Activated naive CD8-positive, alpha-beta T cell treated with anti-CD3 and anti-CD28 coated beads for 36 hours (primary cell): ENCODE results near the gene PPY. TPM values are rescaled to one million over a fixed set of nuclear protein-coding genes. Genes with fewer than 3 reads are reported as not detected.
"Not testable (repeated sequence)": the region's sequence is repeated elsewhere in the genome, so short reads cannot be mapped to it uniquely, and the experiment has no call there.

Source experiments
- DNase-seq: peaks from one replicate; pipeline ENCODE4 v3.0.0; 2021
- H3K27ac Mint-ChIP-seq: one replicate; pipeline ENCODE4 v1.8.0; 2022; ENCODE audit warnings: mild to moderate bottlenecking, moderate library complexity, mixed read lengths
- H3K27me3 Mint-ChIP-seq: one replicate; pipeline ENCODE4 v1.8.0; 2022; ENCODE audit warnings: mild to moderate bottlenecking, mixed read lengths
- H3K36me3 Mint-ChIP-seq: one replicate; pipeline ENCODE4 v1.8.0; 2021; ENCODE audit warnings: mild to moderate bottlenecking, mixed read lengths
- H3K4me1 Mint-ChIP-seq: one replicate; pipeline ENCODE4 v1.8.0; 2021; ENCODE audit warnings: mixed read lengths
- H3K4me3 Mint-ChIP-seq: one replicate; pipeline ENCODE4 v1.8.0; 2022; ENCODE audit warnings: mild to moderate bottlenecking, moderate library complexity, mixed read lengths
- H3K9me3 Mint-ChIP-seq: one replicate; pipeline ENCODE4 v1.8.0; 2022; ENCODE audit warnings: mixed read lengths
- total RNA-seq, 2 experiments: library from RNA; stranded (reverse); gene quantifications; one replicate each; pipeline ENCODE4 v1.2.3, GENCODE V29; 2021

PPY gene
- total RNA-seq, 2 experiments from 2014 or later = not detected

- H3K27me3 Mint-ChIP-seq = peaks cover 13% of the 10 kb centered on the region
- peak overlapping the region; percentile 80 for H3K4me3 Mint-ChIP-seq
- H3K27ac Mint-ChIP-seq = no peak overlapping the region
- H3K4me1 Mint-ChIP-seq = peaks cover 7% of the 10 kb centered on the region
- H3K9me3 Mint-ChIP-seq = no peaks in the 10 kb centered on the region
- H3K36me3 Mint-ChIP-seq = no peaks in the 10 kb centered on the region
- DNase-seq = peak; percentile 53
Measured at GRCh38 chr17:43907998-43908721, 34.1 kb downstream of the PPY start.

- Mint-ChIP-seq H3K4me1 (peaks cover 7% of the 10 kb centered on the region), H3K27me3 (peaks cover 13% of the 10 kb centered on the region), H3K9me3 (no peaks in the 10 kb centered on the region), H3K36me3 (no peaks in the 10 kb centered on the region), H3K4me3 (peak within 1 kb of the TSS; percentile 80), H3K27ac (peak within 1 kb of the TSS; percentile 63)
- peak; percentile 74 for DNase-seq
Measured at GRCh38 chr17:43907425-43907981, 34.8 kb downstream of the PPY start, which contains the start of gene MPP2. MPP2 (minus strand) TSS chr17:43907536; CDS start chr17:43904460, 3,076 bp downstream.

GRCh38 chr17:43906951-43907424 lies 35.3 kb downstream of the PPY start:
- Mint-ChIP-seq H3K27me3 (peaks cover 13% of the 10 kb centered on the region), H3K27ac (peak overlapping the region; percentile 63), H3K4me1 (peaks cover 7% of the 10 kb centered on the region), H3K36me3 (no peaks in the 10 kb centered on the region), H3K4me3 (peak overlapping the region; percentile 80), H3K9me3 (no peaks in the 10 kb centered on the region)
- DNase-seq = no peak

GRCh38 chr17:43905985-43906852 lies 36.1 kb downstream of the PPY start:
- peaks cover 16% of the 10 kb centered on the region for H3K27me3 Mint-ChIP-seq
- peak; percentile 53 for DNase-seq
- H3K27ac Mint-ChIP-seq = no peak overlapping the region
- H3K4me3 Mint-ChIP-seq = peak overlapping the region; percentile 80
- peaks cover 7% of the 10 kb centered on the region for H3K4me1 Mint-ChIP-seq
- no peaks in the 10 kb centered on the region for H3K9me3 Mint-ChIP-seq
- no peaks in the 10 kb centered on the region for H3K36me3 Mint-ChIP-seq

- Mint-ChIP-seq H3K36me3 (no peaks in the 10 kb centered on the region), H3K4me1 (peaks cover 12% of the 10 kb centered on the region), H3K9me3 (no peaks in the 10 kb centered on the region), H3K4me3 (no peak overlapping the region), H3K27me3 (peaks cover 21% of the 10 kb centered on the region), H3K27ac (no peak overlapping the region)
- no peak for DNase-seq
Measured at GRCh38 chr17:43905400-43905984, 36.8 kb downstream of the PPY start.

- H3K9me3 Mint-ChIP-seq = no peaks in the 10 kb centered on the region
- no peak overlapping the region for H3K27ac Mint-ChIP-seq
- peaks cover 21% of the 10 kb centered on the region for H3K27me3 Mint-ChIP-seq
- no peak overlapping the region for H3K4me3 Mint-ChIP-seq
- peaks cover 15% of the 10 kb centered on the region for H3K4me1 Mint-ChIP-seq
- no peak for DNase-seq
- H3K36me3 Mint-ChIP-seq = no peaks in the 10 kb centered on the region
Measured at GRCh38 chr17:43901861-43902589, 40.3 kb downstream of the PPY start.

- peak overlapping the region; percentile 72 for H3K4me3 Mint-ChIP-seq
- H3K27ac Mint-ChIP-seq = no peak overlapping the region
- peaks cover 8% of the 10 kb centered on the region for H3K4me1 Mint-ChIP-seq
- DNase-seq = no peak
- H3K9me3 Mint-ChIP-seq = no peaks in the 10 kb centered on the region
- peaks cover 13% of the 10 kb centered on the region for H3K27me3 Mint-ChIP-seq
- no peaks in the 10 kb centered on the region for H3K36me3 Mint-ChIP-seq
Measured at GRCh38 chr17:43900858-43901754, 41.2 kb downstream of the PPY start.

GRCh38 chr17:43900183-43900857 lies 42.0 kb downstream of the PPY start:
- Mint-ChIP-seq H3K4me3 (peak overlapping the region; percentile 72), H3K36me3 (no peaks in the 10 kb centered on the region), H3K9me3 (no peaks in the 10 kb centered on the region), H3K27me3 (peaks cover 8% of the 10 kb centered on the region), H3K27ac (no peak overlapping the region), H3K4me1 (peaks cover 8% of the 10 kb centered on the region)
- DNase-seq = peak; percentile 88

GRCh38 chr17:43898446-43898845 lies 43.8 kb downstream of the PPY start:
- no peaks in the 10 kb centered on the region for H3K9me3 Mint-ChIP-seq
- no peak overlapping the region for H3K4me3 Mint-ChIP-seq
- no peak for DNase-seq
- no peaks in the 10 kb centered on the region for H3K36me3 Mint-ChIP-seq
- peaks cover 8% of the 10 kb centered on the region for H3K4me1 Mint-ChIP-seq
- H3K27ac Mint-ChIP-seq = no peak overlapping the region
- peaks cover 8% of the 10 kb centered on the region for H3K27me3 Mint-ChIP-seq

- Mint-ChIP-seq H3K9me3 (no peaks in the 10 kb centered on the region), H3K36me3 (no peaks in the 10 kb centered on the region), H3K27me3 (peaks cover 8% of the 10 kb centered on the region), H3K27ac (no peak overlapping the region), H3K4me1 (peaks cover 8% of the 10 kb centered on the region), H3K4me3 (no peak overlapping the region)
- DNase-seq = no peak
Measured at GRCh38 chr17:43897831-43898230, 44.4 kb downstream of the PPY start.

GRCh38 chr17:43894494-43894893 lies 47.8 kb downstream of the PPY start:
- not testable (repeated sequence) for DNase-seq, H3K36me3 Mint-ChIP-seq, H3K4me3 Mint-ChIP-seq, H3K4me1 Mint-ChIP-seq, H3K27me3 Mint-ChIP-seq, H3K27ac Mint-ChIP-seq, H3K9me3 Mint-ChIP-seq

GRCh38 chr17:43892647-43892952 lies 49.7 kb downstream of the PPY start:
- no peaks in the 10 kb centered on the region for H3K27me3 Mint-ChIP-seq
- H3K36me3 Mint-ChIP-seq = no peaks in the 10 kb centered on the region
- H3K4me3 Mint-ChIP-seq = no peak overlapping the region
- H3K4me1 Mint-ChIP-seq = no peaks in the 10 kb centered on the region
- no peaks in the 10 kb centered on the region for H3K9me3 Mint-ChIP-seq
- DNase-seq = no peak
- H3K27ac Mint-ChIP-seq = no peak overlapping the region

GRCh38 chr17:43891851-43892646 lies 50.2 kb downstream of the PPY start:
- Mint-ChIP-seq H3K9me3 (no peaks in the 10 kb centered on the region), H3K4me1 (no peaks in the 10 kb centered on the region), H3K27ac (no peak overlapping the region), H3K4me3 (no peak overlapping the region), H3K36me3 (no peaks in the 10 kb centered on the region), H3K27me3 (no peaks in the 10 kb centered on the region)
- no peak for DNase-seq
